ENCODE measurements around the gene RBPJ.
"Not testable (repeated sequence)": the region's sequence is repeated elsewhere in the genome, so short reads cannot be mapped to it uniquely, and the experiment has no call there.

The RBPJ gene

DNA sequence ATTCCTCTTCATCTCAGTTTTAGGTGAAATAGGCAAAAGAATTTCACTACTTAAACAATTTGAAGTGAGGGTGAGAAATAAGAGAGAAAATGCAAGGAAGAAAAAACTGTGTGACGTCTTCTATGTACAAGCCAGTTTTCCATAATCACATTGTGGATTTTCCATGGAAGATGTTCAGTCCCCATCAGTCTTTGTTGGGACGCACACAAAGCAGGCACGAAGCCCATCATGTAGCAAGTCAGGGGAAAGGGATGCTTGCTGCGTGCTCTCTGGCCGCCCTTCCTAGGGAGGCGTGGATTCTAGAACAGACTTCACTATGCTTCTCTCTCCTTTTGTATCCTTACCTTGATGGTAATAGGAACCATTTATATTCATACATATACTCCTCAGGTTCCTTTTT is 54.7 kb downstream of the RBPJ start:
- no peak for DNase-seq (ENCODE audit: low spot score)

DNA sequence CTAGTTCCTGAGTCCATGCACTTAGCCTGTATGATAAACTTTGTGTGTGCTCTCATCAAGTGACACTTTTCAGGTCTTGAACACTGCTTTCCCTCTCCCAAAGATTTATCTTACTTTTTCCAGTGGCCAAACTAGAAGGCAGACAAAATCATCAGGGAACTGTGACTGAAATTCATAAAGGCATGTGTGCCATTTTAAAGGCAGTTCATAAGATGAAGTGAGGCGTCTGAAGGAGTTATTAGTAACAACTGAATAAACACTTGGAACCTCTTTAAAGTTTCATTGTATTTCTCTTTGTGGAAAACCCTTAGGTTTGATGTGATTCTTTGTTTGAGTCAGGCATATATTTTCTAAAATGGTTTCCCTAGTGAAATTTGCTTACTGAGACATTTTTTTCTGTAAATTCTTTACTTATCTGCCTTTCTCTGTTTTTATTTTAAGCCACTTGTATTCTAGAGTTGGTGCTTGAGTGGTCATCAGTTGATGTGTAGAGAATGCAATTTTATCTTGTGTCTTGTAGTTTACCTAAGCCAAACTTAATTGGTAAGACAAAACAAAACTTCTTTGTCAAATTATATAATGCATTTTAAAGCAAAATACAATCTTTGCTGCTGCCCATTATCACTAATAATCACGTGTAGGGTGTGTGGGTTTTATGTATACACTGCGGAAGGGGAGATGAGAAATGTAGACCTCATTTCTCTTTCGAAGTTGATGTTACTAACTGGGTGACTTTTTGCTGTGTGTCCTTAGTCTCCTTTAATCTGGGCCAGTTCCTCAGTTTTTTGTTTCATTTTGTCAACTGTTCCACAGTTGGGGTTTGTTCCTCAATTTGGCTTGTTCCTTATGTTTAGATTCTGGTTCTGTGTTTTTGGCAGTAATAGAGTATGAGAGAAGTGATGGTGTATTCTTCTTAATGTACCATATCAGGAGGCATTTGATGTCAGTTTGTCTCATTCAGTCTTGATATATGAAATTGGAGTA is 56.8 kb downstream of the RBPJ start:
- DNase-seq (ENCODE audit: low spot score) = no peak

DNA sequence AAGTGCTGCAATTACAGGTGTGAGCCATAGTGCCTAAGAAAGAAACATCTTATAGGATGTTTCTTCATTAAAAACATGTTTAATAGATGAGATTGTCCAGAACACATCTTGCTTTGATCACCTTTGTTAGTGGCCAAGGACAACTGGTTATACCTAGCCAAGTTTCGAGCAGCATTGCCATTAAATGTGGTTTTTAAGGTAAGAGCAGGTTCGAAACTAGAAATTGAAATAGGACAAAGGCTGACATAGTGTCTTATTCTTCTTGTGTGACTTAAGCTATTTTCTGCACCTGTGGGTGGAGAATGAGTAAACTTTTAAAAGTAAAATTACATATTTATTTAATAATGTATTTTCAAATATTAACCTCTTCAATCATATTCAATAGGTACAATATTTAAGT is 59.0 kb downstream of the RBPJ start:
- no peak for DNase-seq (ENCODE audit: low spot score)

DNA sequence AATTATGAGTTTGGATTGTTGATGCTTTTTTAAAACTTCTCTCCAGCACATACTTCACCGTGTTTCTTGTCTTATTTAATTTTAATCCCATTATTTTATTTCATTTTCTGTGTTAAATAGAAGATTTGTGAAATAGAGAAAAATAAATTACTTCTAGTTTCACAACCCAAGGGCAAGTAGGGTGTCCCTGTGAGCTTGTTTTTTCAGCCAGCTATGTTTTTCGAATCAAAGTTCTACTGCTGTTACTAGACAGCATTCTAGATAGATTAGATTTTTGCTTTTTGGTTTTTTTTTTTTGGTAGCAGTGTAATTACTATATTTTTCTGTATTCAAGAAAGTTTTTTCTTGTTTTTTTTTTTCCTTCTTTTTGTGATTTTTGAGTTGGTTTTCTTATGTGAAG is 59.9 kb downstream of the RBPJ start:
- no peak for DNase-seq (ENCODE audit: low spot score)

DNA sequence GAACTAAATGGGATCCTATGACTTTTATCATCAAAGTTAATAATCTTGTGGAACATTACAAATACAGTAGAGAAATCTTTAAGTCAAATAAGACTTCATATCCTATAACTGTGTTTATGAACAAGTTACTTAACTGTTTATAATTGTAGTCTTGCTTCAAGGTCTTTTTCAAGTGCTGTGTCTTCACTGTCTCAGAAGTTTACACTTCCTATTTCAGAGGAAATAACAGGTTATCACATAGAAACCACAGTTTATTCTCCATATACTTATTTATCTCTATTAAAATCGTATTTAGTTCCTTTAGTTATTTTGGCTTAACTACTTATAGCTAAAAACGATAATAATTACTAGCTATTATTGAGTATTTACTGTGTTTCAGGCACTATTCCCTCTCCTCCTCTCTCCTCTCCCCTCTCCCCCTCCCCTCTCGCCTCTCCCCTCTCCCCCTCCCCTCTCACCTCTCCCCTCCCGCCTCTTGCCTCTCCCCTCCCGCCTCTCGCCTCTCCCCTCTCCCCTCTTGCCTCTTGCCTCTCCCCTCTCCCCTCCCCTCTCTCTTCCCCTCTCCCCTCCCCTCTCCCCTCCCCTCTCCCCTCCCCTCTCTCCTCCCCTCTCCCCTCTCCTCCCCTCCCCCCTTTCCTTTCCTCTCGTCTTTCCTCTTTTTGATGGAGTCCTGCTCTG is 63.7 kb downstream of the RBPJ start:
- DNase-seq (ENCODE audit: low spot score) = no peak

DNA sequence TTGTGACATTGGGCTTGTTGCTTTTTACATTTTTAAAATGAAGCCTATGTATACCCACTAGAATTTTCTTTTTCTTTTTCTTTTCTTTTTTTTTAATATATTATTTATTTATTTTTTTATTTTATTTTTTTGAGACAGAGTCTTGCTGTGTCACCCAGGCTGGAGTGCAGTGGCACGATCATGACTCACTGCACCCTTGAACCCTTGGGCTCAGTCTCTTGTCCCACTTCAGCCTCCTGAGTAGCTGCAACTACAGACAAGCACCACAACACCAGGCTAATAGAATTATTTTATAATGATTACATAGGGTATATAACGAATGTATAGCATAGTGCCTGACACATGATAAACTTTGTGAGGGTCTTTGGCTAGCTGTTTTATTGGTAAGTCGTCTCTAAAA is 64.9 kb downstream of the RBPJ start:
- DNase-seq (ENCODE audit: low spot score) = no peak

DNA sequence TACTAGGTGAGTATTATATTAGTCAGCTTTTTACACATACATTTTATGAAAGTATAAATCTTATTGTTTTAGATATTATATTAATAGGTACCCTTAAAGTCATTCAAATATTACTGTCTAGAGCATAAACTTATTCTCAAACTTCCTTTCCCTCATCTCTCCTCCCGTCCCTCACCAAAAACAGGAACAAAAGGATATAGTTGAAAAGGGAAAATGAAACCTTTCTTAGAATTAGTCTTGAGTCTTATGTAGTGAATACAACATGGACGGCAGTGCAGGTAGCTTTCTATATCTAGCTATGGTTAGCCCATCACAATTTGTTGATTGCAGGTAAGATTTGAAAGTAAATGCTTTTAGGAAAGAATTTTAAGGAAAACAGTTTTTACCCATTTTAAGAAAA is 65.6 kb downstream of the RBPJ start:
- no peak for DNase-seq (ENCODE audit: low spot score)

DNA sequence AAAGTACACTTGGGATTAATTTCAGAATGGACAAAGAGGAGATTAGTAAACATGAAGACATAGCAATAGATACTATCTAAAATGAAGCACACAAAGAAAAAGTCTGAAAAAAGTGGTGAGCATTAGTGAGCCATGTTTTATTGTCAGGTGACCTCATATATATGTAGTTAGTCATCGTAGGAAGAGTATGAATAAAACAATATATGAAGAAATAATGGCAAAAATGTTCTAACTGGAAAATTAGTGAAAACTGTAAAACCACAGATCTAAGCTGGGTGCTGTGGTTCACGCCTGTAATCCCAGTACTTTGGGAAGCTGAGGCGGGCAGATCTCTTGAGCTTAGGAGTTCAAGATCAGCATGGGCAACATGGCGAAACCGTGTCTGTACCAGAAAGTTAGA is 67.9 kb downstream of the RBPJ start:
- DNase-seq (ENCODE audit: low spot score) = no peak

DNA sequence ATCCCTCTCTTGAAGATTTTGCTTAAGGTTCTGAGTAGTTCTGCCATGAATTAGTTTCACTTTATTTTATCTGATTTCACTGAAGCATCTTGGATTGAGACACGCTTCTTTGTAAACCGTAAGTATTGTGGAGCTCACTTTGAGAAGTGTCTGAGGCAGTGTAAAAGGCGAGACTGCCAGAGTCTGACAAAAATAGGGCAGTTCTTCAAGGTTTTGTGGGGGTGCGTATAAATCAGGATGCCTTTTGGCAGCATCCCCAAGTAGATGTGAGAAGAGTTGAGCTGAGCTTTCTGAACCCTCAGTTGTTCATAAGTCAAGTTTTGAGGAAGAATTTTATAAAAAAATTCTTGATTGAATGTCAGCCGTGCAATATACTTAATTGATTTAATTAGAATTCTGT is 76.3 kb downstream of the RBPJ start:
- no peak for DNase-seq (ENCODE audit: low spot score)

DNA sequence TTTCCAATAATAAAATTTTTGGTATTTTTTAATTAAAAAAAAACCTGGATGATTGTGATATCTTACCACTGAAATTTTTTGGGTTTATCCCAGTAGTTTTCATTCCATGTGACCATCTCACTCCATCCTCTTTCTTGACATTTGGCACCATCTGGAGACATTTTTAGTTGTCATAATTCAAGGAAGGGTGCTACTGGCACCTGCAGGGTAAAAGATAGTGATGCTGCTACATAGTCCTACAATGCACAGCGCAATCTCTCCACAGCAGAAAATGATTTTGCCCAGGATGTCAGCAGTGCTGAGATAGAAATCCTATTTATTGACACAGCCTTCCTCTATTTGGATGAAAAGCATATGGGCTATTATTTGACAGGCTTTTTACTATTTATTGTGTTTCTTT is 79.3 kb downstream of the RBPJ start:
- DNase-seq (ENCODE audit: low spot score) = no peak

DNA sequence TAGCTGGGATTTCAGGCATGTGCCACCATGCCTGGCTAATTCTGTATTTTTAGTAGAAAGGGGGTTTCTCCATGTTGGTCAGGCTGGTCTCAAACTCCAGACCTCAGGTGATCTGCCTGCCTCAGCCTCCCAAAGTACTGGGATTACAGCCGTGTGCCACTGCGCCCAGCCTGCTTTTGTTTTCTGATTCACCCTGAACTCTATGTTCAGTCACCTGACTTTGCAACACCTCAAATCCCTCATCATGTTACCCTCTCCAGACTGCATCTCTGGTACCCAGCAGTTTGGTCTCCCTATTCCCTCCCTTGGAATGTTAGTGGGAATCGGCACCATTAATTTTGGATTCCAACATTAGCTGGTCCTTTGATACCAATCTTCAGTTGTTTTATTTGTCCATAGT is 81.2 kb downstream of the RBPJ start:
- not testable (repeated sequence) for DNase-seq (ENCODE audit: low spot score)

DNA sequence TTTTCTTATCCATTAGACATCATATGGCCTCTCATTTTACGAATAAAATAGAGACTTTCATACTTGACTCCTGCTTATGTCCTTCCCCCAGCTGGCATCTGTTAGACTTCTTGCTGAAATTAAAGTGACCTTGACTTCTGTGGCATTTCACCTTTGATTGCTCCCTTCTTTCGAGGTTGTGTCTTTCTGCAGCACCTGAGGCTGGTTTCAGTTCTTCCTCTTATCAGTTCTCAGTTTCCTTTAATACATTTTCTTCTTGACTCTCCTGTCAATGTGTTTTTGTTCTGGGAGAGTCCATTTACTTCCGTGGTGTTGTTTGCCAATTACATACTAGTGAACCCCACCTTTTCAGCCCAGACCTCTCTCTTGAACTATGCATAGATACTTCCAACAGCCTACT is 81.6 kb downstream of the RBPJ start:
- DNase-seq (ENCODE audit: low spot score) = no peak

DNA sequence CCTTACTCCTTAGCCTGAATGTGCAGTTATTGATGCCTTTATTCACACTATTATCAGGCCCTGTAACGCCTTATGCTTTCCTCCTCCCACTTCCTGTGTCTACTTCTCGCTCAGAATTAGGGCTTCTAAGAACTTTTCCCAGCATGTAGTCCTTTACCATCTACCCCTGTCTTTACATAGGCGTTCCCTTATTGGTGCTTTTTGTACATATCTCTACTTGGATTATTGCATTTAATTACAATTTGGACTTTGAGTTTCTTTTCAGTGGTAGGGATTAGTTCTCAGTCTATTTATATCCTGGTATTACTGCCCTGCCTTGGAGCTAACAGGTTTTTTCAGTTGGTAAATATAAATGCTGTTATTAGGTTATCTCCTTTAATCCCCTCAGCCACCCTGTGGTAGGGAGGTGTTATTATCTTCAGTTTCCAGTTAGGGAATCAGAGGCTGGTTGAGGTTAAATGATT is 84.0 kb downstream of the RBPJ start:
- DNase-seq (ENCODE audit: low spot score) = no peak

DNA sequence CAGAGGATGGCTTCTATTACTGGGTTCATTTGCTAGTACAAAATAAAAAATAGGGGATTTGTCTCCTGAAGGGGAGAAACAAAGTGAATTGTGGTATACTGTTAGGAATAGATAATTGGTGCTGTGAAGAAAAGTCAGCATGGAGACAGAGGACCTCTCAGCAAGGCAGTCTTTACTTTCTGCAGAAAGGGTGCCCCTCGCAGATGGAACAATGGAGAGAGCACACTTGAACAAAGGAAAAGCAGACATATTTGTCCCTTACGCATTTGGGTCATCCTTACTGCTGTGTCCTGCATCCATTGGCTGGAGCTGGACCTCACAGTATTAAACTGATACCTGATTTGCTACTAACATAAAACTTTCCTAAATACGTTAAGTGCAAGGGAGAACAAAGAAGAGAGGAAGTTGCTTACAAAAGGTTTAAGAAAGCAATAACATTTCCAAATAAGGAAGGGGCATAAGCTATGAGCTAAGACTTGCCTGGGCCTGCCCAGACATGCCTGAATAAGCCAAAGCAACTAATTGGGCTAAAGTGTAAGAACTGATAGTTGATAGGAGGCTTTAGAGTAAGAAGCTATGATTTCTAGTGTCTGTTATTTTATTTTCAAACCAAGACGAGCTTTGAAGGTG is 85.6 kb downstream of the RBPJ start:
- DNase-seq (ENCODE audit: low spot score) = no peak

DNA sequence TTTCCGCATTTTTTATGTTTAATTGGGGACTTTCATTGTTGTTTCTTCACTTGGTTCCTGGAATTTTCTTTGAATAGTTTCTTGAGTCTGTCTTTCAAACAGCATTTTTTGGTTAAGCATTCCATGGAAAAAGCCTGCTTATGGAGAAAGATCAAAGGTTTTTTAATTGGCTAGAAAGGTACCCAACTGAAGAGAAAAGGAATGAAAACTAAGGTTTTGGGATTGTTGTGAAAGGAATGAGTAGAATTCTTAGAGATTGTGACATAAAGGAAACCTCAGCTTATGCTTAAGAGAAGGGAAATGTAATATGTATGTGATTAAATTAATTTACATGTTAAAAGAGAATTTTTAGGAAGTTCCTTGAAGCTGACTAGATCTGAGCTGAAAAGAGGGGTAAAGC is 86.7 kb downstream of the RBPJ start:
- DNase-seq (ENCODE audit: low spot score) = no peak

DNA sequence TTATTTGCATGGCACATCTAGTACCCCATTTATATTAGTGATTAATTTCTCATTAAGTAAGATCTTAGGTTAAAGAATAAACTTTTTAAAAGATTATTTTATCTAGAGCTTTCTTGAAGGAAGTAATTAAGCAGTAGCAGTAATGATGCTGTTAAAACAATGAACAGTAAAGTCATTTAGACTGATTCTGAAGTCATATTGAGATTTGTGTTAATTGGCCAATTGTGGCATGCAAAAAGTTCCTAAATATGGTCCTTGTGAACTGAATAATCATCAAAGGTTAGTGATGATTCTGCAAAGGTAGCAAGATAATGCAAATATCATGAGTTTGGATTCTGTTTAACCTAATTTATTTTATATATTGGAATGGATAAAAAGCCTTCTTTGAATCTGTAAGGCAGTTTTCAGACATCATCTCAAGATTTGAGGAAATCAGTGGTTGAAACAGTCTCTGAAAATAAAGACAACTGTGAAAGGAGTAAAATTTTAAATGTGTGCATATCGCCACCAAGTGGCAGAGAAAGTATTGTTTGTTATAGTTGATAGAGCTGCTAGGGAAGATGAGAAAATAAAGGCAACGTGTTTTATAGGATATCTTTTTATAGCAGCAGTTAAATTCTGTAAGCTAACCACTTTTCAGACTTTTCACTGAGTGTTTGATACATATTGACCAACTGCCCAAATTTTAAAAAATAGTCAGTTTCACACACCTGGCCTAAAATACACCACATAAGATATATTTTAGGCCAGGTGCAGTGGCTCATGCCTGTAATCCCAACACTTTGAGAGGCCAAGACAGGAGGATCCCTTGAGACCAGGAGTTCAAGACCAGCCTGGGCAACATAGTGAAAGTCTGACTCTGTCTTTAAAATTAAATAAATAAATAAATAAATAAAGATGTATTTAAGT is 89.8 kb downstream of the RBPJ start:
- DNase-seq (ENCODE audit: low spot score) = peak; percentile 55

DNA sequence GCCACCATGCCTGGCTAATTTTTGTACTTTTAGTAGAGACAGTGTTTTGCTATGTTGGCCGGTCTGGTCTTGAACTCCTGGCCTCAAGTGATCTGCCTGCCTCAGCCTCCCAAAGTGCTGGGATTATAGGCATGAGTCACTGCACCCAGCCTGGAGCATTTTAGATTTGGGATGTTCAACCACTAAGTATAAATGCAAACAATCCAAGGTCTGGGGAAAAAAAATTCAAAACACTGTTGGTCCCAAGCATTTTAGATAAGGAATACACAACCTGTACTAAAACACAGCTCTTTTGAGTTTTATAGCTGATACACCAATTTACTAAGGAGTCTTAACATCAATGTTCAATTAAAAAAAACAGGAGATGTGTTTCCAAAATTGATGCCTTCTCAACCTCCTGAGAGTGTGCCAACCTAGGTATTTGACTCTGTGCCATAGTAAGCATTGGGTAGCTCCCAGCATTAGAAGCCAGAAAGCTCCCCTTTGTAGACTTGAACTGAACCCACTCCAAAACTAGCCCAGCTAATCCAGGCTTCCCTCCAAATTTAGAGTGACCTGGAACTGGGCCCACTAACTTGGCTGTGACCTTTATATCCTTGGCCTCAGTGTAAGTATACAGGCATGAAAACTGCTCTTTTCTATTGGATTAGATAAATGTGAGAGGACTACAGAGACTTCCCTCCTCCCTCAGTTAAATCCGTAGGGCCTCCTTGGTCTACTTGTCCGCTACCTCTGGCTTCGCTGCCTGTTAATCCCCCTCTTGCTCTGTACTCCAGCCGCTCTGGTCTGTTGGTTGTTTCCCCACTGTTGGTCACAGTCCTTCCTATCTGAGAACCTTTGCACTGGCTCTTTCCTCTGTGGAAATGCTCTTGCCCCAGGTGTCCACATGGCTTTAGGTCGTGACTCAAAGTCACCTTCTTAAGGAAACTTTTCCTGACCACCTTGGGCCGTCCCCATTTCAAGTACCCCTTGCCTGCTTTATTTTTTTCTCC is 91.9 kb downstream of the RBPJ start:
- no peak for DNase-seq (ENCODE audit: low spot score)

DNA sequence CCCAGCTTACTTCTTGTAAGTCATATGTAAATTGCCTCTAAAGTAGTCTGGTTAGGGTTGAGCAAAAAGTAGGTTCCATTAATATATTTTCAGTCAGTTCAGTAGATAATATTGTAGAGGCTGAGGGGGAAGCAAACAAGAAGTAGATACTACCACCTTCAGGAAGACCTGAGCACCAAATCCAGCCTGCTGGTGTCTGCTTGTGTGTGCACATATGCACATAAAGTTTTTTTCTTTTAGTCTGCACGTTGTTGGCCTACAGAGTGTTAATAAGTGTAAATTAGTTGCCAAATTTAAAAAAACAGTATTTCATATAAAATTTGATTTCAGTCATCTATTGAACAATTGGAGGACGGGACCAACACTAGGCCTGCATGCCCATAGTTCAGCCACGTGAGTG is 92.8 kb downstream of the RBPJ start:
- no peak for DNase-seq (ENCODE audit: low spot score)

DNA sequence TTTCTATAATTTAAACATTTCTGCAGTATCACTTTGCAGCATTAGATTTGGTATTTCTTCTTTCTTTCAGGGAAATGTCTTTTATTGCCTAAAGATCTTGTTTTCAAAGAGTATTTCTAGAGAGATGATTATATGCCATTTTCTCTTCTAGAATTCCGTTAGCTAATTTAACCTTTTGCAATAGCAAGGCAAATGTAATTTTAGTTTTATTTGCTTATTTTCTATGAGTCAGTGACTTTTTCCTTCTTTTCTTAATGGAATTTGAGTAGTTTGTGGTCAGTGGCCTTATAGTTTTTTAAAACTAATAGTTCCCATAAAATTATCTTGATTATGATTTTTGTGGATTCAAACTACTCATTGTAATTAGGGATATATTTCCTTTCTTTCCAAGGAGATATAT is 97.3 kb downstream of the RBPJ start:
- no peak for DNase-seq (ENCODE audit: low spot score)

DNA sequence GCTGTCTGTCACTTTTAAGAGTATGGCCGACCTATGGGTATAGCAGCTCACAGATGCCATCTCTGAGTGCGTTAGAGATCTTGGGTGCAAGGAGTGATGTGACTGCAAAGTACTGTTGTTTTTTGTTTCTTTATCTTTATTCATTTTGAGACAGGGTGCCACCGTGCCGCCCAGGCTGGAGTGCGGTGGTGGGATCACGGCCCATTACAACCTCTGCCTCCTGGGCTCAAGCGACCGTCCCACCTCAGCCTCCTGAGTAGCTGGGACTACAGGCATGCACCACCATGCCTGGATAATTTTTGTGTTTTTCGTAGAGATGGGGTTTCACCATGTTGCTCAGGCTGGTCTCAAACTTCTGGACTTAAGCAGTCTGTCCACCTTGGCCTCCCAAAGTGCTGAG is 98.0 kb downstream of the RBPJ start:
- no peak for DNase-seq (ENCODE audit: low spot score)

DNA sequence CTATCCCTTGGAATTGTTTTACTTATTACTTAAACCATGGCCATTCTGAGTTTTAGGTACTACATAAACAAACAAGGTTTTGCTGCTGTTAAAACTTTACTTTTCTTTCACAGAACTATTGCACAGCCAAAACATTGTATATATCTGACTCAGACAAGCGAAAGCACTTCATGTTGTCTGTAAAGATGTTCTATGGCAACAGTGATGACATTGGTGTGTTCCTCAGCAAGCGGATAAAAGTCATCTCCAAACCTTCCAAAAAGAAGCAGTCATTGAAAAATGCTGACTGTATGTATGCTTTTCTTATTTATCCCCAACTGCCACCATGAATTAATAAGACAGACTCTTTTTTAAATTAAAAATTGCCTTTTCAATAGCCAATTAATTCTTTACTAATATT is 99.6 kb downstream of the RBPJ start:
- DNase-seq (ENCODE audit: low spot score) = no peak
